BJ (cell line): ENCODE results near the gene VCL. TPM values are rescaled to one million over a fixed set of nuclear protein-coding genes. Genes with fewer than 3 reads are reported as not detected.

Experiments
- CTCF ChIA-PET: fragments of 350-600 bp; formaldehyde crosslinking; extraction: SDS; loops from one replicate; lab custom pipeline; 2021; ENCODE audit warnings: antibody characterized with exemption, inconsistent platforms; lab: Yijun Ruan, JAX
- POLR2A ChIA-PET: fragments of 300-600 bp; sonication (Branson Sonifier 250); formaldehyde crosslinking; extraction: SDS; loops from one replicate; lab custom pipeline; 2021; ENCODE audit warnings: antibody characterized with exemption; lab: Charles Lee
- DNase-seq: peaks from one replicate; pipeline ENCODE4 v3.0.0-alpha.2; 2011; ENCODE audit warnings: low read depth
- H3K27me3 ChIP-seq: 2 replicates; pipeline ENCODE4 v1.6.0; 2011; ENCODE audit warnings: low read length; ENCODE audit not compliant: control insufficient read depth, insufficient read depth
- H3K36me3 ChIP-seq: 2 replicates; pipeline ENCODE4 v1.5.1; 2011; ENCODE audit warnings: low read length; ENCODE audit not compliant: control insufficient read depth, insufficient read depth
- H3K4me3 ChIP-seq: 2 replicates; pipeline ENCODE4 v1.5.1; 2011; ENCODE audit warnings: low read depth, mild to moderate bottlenecking, control low read depth, low read length
- polyA plus RNA-seq: library from polyadenylated mRNA; depleted of rRNA; stranded (reverse); fragments of >200 nt; gene quantifications from 2 replicates; pipeline ENCODE4 v1.2.3, GENCODE V29; 2011
- TF ChIP-seq, protein P1 (sequence below): IDR thresholded peaks from 2 replicates; pipeline ENCODE4 v1.5.1; 2011; ENCODE audit warnings: low read depth, mild to moderate bottlenecking, control low read depth, inconsistent platforms, low read length, moderate library complexity; ENCODE audit not compliant: insufficient read depth

The VCL gene
- polyA plus RNA-seq, 1 experiment: 255 TPM

DNA sequence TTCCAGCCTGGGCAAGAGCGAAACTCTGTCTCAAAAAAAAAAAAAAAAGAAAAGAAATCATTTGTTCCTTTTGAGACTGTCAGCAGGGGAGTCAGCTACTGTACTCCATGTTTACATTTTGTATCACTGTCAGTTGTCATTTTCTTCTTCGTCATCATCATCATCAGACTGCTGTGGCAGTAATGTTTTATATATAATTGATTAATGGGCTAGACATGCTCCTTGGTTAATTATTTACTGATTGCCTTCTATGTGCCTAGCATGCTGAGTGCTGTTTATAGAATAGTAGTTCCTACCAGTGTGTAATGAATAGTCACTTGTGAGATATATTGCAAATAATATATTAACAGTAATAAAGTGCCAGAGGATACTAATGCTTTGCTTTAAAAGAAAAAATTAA lies 50.5 kb downstream of the VCL start:
- no peak for DNase-seq
- POLR2A ChIA-PET: no interaction called here
- TF ChIP-seq, protein P1, sequence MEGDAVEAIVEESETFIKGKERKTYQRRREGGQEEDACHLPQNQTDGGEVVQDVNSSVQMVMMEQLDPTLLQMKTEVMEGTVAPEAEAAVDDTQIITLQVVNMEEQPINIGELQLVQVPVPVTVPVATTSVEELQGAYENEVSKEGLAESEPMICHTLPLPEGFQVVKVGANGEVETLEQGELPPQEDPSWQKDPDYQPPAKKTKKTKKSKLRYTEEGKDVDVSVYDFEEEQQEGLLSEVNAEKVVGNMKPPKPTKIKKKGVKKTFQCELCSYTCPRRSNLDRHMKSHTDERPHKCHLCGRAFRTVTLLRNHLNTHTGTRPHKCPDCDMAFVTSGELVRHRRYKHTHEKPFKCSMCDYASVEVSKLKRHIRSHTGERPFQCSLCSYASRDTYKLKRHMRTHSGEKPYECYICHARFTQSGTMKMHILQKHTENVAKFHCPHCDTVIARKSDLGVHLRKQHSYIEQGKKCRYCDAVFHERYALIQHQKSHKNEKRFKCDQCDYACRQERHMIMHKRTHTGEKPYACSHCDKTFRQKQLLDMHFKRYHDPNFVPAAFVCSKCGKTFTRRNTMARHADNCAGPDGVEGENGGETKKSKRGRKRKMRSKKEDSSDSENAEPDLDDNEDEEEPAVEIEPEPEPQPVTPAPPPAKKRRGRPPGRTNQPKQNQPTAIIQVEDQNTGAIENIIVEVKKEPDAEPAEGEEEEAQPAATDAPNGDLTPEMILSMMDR: no peak
- CTCF ChIA-PET: interaction anchor here (1.5 kb wide), 1 partner anchor 92 kb away, joined by 3 read pairs; no protein-coding TSS in a partner anchor
- Histone ChIP-seq H3K4me3 (no peak overlapping the region), H3K27me3 (no peaks in the 10 kb centered on the region), H3K36me3 (peaks cover 5% of the 10 kb centered on the region; the same call in 1 of the 2 replicates)

DNA sequence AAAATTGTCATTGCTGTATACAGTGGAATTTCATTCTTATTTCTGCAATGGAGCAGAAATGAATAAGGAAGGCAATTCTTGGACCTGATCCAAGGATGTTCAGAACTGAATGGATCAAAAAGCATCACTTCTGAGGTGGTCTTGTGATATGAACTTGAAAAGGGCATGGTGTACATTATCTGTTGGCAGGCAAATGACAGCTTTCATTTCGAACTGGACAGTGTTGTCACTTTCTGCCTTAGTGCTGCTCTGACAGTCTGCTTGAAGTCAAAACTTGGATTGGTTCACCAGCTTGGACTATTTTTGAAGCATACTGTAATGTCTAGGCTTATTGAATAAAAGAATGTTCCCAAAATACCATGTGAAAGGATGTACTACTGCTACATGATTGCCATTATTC lies 52.0 kb downstream of the VCL start:
- H3K27me3 ChIP-seq: no peaks in the 10 kb centered on the region
- H3K36me3 ChIP-seq: peaks cover 4% of the 10 kb centered on the region; the same call in 1 of the 2 replicates
- ChIA-PET POLR2A (no interaction called here), CTCF (interaction anchor here (0.9 kb wide), 1 partner anchor 8 kb away, joined by 3 read pairs; no protein-coding TSS in a partner anchor)
- TF ChIP-seq, protein P1: no peak
- H3K4me3 ChIP-seq: no peak overlapping the region
- DNase-seq: no peak

DNA sequence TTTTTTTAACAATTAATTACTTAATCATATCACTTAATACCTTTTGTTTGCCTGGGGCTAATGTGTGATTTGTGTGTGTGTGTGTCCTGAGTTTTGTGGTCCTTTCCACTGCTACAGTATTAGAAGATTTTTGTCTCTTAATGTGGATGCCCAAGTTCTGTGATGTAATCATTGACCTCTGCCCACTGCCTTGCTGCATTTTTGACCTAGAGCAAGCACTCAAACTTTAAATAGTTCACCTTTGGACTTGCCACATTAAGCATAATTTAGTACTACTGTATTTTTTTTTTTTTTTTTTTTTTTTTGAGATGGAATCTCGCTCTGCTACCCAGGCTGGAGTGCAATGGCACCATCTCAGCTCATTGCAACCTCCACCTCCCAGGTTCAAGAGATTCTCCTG lies 52.7 kb downstream of the VCL start:
- Histone ChIP-seq H3K27me3 (no peaks in the 10 kb centered on the region), H3K36me3 (peaks cover 4% of the 10 kb centered on the region; the same call in 1 of the 2 replicates), H3K4me3 (no peak overlapping the region)
- no peak for DNase-seq
- POLR2A ChIA-PET: no interaction called here
- CTCF ChIA-PET: interaction anchor here (0.9 to 1.3 kb wide), 2 partner anchors 8 to 49 kb away, joined by 3 read pairs; no protein-coding TSS in a partner anchor
- TF ChIP-seq, protein P1: no peak

DNA sequence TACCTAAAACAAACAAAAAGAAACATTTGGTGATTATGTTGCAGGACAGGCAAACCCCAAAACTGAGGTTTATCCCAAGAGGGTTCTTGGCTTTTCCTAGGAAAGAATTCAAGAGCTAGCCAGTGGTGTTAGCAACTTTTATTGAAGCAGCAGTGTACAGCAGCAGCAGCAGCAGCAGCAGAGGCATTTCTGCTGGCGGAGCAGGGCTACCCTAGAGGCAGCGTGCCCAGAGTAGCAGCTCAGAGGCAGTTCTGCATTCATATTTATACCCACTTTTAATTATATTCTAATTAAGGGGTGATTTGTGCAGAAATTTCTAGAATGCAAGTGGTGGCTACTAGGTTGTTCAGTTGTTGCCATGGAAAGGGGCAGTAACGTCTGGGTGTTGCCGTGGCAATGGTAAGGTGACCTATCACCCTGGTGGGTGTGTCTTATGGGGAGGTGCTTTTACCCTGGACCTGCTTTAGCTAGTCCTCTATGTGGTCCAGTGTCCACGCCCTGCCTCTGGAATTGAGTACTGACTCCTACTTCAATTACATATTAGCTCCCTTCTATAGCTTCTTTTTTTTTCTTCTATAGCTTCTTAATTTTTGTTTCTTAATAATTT lies 53.9 kb downstream of the VCL start:
- ChIA-PET POLR2A (no interaction called here), CTCF (interaction anchor here (0.8 to 1.3 kb wide), 4 partner anchors 51 to 166 kb away, joined by 3 read pairs; partner anchors contain the start of gene VCL)
- Histone ChIP-seq H3K27me3 (no peaks in the 10 kb centered on the region), H3K36me3 (no peaks in the 10 kb centered on the region), H3K4me3 (no peak overlapping the region)
- TF ChIP-seq, protein P1: no peak
- no peak for DNase-seq

DNA sequence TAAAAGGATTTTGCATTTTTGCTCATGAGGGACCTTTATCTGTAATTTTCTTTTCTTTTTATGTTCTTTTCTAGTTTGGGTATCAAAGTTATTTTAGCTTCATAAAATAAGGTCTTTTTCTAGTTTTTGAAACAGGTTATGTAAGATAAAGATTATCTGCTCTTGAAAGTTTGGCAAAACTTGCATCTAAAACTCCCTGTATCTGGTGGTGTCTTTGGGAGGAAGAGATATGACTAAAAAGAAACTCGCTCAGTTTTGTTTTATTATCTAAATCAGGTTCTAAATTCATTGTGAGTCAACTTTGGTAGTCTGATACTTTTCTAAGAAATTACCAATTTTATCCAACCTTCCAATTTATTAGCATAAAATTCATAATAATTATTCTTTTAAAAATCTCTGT lies 55.1 kb downstream of the VCL start:
- TF ChIP-seq, protein P1: no peak
- ChIA-PET POLR2A (no interaction called here), CTCF (interaction anchor here (0.5 to 0.7 kb wide), 3 partner anchors 41 to 1343 kb away, joined by 3 read pairs; no protein-coding TSS in a partner anchor)
- no peak overlapping the region for H3K4me3 ChIP-seq
- no peak for DNase-seq
- no peaks in the 10 kb centered on the region for H3K27me3 ChIP-seq
- no peaks in the 10 kb centered on the region for H3K36me3 ChIP-seq
